NCI-H2171 (cell line): Measurements from ENCODE around the gene FTL.
A peak's percentile ranks its signal among the peaks of the same experiment; 100 is the strongest.

Experiments used
- DNase-seq: peaks from one replicate; lab custom pipeline; 2025; lab: John Stamatoyannopoulos, UW

FTL gene

DNA sequence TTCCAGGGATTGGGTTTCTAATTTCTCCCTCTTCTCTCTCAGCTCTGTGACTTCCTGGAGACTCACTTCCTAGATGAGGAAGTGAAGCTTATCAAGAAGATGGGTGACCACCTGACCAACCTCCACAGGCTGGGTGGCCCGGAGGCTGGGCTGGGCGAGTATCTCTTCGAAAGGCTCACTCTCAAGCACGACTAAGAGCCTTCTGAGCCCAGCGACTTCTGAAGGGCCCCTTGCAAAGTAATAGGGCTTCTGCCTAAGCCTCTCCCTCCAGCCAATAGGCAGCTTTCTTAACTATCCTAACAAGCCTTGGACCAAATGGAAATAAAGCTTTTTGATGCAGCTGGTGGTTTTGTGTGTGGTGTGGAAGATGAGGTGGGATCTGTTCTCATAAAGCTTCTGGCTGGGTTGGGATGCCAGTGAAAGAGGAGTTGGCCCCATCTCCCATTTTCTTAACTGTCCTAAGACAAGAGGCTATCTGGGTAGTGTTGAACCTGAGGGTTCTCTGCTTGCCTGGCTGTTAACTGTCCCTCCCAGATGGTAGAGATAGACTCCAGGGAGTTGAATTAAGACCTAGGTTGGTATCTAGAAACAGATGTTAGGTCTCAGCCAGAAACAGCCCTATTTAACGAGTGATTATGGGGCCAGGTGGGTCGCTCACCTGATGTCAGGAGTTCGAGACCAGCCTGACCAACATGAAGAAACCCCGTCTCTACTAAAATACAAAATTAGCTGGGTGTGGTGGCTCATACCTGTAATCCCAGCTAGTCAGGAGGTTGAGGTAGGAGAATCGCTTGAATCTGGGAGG is 1.6 kb downstream of the FTL start:
- no peak for DNase-seq

- no peak for DNase-seq
Observed at GRCh38 chr19:48967346-48968178, 2.5 kb downstream of the FTL start.

DNA sequence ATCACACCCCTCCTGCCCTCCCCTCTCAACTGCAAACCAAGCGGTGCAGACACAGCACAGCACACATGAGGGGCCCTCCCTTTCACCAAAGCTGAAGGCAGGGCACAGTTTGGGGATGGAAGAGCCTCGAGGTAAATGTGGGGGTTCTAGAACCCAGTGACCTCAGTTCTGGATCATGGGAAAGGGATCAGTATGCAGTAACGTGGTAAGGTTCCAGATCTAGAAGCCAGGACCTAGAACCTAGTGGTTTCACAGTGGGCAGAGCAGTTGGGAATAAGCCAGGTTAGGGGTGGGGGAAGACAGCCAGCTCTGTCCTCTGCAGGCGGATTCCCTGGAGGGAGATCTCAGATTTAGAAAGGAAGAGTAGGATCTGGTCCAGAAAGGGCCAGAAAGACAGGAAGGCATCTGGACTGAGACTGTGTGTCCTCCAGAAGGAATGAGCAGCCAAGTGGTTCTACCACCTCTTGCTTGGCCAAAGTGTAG is 3.1 kb downstream of the FTL start:
- DNase-seq: no peak

GRCh38 chr19:48968813-48969218 is 3.7 kb downstream of the FTL start:
- DNase-seq: no peak

DNA sequence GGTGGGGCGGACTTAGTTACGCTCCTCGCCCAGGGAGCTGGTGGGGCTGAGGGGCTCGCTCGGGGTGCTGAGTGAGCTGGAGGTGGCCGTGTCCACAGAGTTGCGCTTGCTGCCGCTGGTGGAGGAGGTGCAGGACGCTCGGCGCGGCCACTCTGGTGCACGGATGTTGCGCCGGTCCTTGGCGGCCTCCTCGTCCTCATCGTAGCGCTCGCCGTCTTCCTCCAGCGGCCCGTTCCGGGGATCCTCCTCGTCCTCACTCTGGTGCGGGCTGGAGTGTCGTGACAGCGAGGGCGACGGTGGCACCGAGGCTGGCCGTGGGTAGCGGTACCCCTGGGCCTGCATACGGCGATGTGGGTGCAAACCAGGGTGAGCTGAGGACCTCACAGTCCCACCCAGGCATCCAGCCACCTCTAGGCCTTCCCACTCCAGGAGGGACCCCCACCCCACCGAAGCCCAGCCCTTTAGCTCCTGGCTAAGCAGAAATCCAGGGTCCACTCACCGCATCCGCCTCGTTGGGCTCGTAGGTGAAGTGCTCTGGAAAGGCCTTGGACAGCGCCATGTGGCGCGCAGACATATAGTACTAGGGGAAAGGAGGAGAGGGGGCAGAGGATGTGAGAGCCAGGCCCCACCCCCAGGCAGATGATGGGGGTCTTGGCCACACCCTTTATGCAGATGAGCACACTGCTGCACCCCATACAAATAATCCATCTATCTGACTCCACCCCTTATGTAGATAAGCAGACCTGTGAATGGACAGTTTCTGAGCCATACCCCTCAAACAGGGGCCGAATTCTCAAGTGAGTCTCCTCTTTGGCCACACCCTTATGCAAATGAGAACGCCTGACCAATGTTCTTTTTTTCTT is 4.4 kb downstream of the FTL start:
- DNase-seq: no peak

- DNase-seq: no peak
Observed at GRCh38 chr19:48970139-48970766, 5.1 kb downstream of the FTL start.

DNA sequence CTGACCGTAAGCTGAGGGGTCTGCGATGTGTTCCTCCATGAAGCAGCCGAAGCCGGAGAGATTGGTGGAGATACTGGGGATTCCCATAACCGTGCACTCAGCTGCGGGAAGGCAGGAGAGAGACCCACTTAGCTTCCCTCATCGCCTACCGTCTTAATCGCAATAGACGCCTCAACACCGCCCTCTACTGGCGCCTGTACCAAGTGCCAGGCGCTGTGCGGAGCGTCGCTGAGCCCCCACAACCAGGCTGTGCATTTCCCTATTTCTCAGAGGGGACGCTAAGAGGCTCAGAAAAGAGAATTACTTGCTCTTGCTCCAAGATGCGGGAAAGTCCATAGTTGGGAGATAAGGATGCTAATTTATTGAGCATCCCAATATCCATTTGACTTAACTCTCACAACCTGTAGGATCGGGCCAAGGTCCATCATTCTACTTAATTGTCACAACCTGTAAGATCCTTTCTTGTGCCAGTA is 5.8 kb downstream of the FTL start:
- peak; percentile 68 for DNase-seq

- peak; percentile 26 for DNase-seq
Observed at GRCh38 chr19:48975947-48976847, 11.1 kb downstream of the FTL start.

GRCh38 chr19:48977061-48977460 is 12.0 kb downstream of the FTL start:
- no peak for DNase-seq

DNA sequence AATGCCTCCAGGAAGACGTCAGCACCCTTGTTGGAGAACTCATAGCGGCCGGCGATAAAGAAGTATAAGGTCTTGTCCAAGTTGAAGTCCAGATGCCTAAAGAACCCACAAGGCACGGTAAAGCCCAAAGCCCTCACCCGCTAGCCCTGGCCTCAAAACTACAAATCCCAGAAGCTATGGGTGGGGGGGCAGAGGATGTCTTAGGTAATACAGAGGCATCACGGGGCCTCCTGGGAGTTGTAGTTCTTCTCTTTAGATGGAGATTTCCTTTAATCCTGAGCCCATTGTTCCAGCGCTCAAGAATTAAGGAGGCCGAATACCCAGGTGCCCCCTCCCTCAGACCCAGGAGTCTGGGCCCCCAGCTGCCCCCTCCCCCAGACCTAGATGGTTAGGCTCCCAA is 17.2 kb downstream of the FTL start:
- no peak for DNase-seq

- DNase-seq: no peak
Observed at GRCh38 chr19:48985711-48986110, 20.6 kb downstream of the FTL start.

DNA sequence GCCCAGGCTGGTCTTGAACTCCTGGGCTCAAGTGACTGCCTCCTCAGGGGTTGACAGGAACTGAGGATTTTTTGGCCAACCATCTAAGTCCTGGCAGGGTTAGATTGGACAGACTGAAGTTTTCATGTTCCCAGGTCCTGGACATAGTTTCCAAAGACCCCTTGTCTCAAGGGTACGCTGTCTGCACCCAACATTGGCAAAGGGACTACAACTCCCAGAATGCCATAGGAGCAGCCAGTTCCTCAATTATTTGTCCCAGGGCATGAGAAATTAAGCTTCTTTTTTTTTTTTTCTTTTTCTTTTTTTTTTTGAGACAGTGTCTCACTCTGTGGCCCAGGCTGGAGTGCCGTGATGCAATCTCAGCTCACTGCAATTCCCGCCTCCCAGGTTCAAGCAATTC is 21.1 kb downstream of the FTL start:
- no peak for DNase-seq

GRCh38 chr19:48987323-48987722 is 22.2 kb downstream of the FTL start:
- DNase-seq: no peak

DNA sequence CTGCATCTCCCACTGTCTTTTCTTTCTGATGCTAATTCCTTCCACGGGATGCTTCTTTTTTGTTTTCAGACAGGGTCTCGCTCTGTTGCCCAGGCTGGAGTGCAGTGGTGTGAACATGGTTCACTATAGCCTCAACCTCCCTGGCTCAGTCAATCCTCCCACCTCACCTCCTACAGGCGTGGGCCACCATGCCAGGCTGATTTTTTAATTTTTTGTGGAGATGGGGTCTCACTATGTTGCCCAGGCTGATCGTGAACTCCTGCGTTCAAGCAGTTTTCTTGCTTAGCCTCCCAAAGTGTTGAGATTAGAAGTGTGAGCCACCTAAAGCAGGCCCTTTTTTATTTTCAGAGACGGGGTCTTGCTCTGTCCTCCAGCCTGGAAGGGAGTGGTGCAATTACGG is 23.2 kb downstream of the FTL start:
- no peak for DNase-seq

GRCh38 chr19:48988860-48989259 is 23.8 kb downstream of the FTL start:
- no peak for DNase-seq

GRCh38 chr19:48989701-48990291 is 24.7 kb downstream of the FTL start:
- DNase-seq: no peak

DNA sequence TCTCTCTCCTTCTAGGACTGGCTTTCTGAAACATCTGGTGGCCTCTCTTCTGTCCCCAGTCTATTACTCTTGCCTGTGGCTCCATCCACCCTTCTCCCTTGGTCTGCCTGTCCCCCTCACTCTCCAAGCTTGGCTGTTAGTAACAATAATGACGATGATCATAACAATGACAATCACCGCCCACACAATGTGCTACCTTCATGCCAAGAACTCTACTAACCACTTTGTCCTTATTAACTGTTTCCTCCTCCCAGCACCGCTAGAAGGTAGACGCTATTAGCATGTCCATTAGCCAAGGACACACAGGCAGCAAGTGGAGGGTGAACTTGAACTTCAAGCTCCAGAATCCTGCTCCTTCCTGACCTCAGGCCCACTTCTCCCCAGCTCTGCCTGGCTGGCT is 25.3 kb downstream of the FTL start:
- no peak for DNase-seq

- no peak for DNase-seq
Observed at GRCh38 chr19:48991011-48991609, 26.0 kb downstream of the FTL start.

DNA sequence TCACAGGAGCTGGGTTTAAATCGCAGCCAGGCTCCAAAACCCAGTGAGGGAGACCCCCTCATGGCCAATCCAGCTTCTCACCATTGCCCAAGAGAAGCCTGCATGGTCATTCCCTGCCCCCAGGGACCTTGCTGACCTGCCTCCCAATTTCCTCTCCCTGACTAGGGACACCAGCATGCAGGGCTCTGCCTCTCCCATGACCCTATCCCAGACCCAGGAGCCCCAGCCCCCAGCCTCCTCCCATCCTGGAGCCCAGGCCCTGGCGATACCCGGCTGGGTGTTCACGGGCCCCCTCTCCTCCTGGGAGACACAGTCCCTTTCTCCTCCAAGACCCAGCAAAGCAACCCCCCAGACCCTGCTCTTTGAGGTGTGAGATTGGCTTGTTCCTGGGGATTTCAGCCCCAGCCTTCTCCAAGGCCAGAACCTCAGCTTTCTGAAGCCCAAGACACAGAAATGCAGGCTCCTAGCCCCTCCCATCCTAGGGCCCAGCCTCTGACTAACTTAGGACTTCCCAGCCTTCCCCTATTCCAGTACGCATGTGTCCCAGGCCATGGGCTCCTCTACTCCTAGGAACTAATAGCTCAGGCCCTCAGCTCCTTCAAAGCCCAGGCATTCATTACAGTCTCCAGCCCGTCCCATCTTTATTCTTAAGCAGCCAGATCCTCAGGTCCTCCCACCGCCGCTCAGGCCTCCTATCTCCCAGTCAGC is 26.9 kb downstream of the FTL start:
- DNase-seq: no peak
